Hippocampal formation (tissue), 2 donors: ENCODE results near the gene AMPD3.

Experiments
- DNase-seq, 2 donors: peaks; one replicate each; lab custom pipeline; 2025; lab: John Stamatoyannopoulos, UW

The AMPD3 gene

GRCh38 chr11:10538924-10539323, 83.9 kb downstream of the AMPD3 start:
- DNase-seq = no peak

GRCh38 chr11:10539339-10539738, 84.3 kb downstream of the AMPD3 start:
- DNase-seq = no peak

GRCh38 chr11:10540546-10540914, 85.5 kb downstream of the AMPD3 start:
- DNase-seq = peak in 1 of 2 donors; percentile 67

DNA sequence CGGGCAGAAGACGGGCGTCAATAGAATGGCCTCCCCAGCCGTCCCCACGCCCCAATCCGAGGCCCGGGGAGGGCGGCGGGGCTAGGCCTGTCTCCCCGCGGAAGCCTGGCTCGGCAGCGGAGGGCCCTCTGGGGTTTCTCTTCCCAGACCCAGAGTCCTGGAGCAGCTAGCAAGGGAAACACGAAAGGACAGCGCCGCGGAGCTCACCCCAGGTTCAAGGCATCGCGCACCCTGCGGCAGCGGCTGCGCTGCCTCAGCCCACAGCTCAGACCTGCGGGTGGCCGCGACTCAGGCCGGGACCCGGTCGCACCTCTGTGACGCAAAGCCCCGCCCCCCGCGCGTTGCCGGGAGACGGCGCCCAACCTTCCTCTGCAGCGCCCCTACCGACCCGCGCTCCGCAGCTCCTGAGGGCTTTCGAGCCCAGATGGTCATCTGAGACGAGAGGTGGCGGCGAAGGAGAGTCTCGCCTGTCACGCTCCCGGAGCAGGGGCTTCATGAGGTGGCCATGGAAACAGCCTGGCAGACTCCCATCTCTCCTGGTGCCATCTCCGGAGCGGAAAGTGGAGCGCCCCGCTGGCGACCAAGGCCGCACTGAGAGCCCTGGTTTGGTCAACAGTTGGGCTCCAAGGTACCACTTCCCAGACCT, 86.0 kb downstream of the AMPD3 start, which contains the start of gene RNF141:
Gene RNF141, minus strand, starts transcription at position 273 of the 646 bp plus-strand sequence. CDS start 7,029 bp downstream, outside the sequence.
- peak; percentile 88 to 90 for DNase-seq

GRCh38 chr11:10541561-10541930, 86.5 kb downstream of the AMPD3 start:
- no peak for DNase-seq

DNA sequence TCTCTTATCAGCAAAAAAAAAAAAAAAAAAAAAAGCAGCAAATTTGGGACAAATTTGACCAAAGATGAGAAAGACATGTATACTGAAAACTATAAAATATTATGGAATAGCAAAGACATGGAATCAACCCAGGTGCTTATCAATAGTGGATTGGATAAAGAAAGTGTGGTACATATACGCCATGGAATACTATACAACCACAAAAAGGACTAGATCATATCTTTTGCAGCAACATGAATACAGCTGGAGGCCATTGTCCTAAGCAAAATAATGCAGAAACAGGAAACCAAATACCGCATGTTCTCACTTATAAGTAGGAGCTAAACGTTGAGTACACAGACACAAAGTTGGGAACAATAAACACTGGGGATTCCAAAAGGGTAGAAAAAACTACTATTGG, 87.7 kb downstream of the AMPD3 start:
- DNase-seq = no peak

- DNase-seq = no peak
These were observed 88.7 kb downstream of the AMPD3 start for GRCh38 chr11:10543782-10544181.

- no peak for DNase-seq
These were observed 89.7 kb downstream of the AMPD3 start for GRCh38 chr11:10544491-10545465.

GRCh38 chr11:10550503-10551289, 95.6 kb downstream of the AMPD3 start:
- no peak for DNase-seq

GRCh38 chr11:10551290-10551592, 96.2 kb downstream of the AMPD3 start:
- no peak for DNase-seq

DNA sequence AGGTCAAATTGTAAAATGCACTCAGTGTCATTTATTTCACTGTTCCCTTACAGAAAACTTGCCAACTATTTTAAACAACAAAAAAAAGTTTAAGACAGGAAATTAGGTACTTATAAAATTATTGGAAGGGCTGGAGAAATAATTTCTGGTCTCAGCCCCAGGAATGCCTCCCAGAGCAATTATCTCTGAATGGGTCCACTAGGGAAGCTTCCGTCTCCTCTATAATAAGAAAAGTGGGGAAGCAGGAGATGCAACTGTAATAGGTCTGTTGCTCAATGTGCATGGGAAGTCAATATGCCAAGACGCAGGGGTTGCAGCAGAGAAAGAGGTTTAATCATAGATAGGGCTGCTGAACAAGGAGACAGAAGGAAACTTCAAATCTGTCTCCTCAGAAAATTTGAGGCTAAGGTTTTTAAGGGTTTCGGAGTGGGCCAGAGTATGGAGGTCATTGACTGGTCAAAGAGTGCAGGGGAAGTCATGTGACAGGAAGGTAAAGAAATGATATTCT, 96.8 kb downstream of the AMPD3 start:
- DNase-seq = no peak

DNA sequence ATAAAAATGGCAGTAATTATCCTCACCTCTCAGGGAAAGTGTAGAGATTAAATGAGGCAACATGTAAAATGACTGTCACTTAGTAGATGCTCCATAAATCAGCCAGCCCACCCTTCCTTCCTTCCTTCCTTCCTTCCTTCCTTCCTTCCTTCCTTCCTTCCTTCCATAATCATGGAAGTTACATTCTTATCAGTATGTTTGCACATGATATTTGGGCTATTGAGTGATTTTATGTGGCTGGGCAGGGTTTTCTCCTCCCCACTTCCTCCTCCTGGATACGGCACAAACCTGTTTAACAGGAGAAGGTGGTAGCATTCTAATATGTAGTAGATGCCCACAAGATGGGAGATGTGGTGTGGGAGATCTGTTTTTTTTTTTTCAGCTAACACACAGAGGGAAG, 101.5 kb downstream of the AMPD3 start:
- no peak for DNase-seq
